NB4 (cell line): ENCODE results near the gene TRDMT1.

Experiments used
- DNase-seq: peaks from one replicate; pipeline ENCODE4 v3.0.0; 2010; ENCODE audit warnings: low read depth
- H3K4me3 ChIP-seq: one replicate; pipeline ENCODE4 v1.5.1; 2011; ENCODE audit warnings: mild to moderate bottlenecking, low read depth, low read length, moderate library complexity
- CTCF ChIP-seq: IDR thresholded peaks from one replicate; pipeline ENCODE4 v1.5.1; 2012; ENCODE audit warnings: low read depth, low read length
- MAX ChIP-seq: IDR thresholded peaks from 2 replicates; pipeline ENCODE4 v1.6.1; 2011; ENCODE audit warnings: low read depth, low read length
- MYC ChIP-seq: IDR thresholded peaks from 2 replicates; pipeline ENCODE4 v1.6.1; 2011; ENCODE audit warnings: low read depth, low read length
- POLR2A ChIP-seq: IDR thresholded peaks from 2 replicates; pipeline ENCODE4 v1.6.1; 2011; ENCODE audit warnings: mild to moderate bottlenecking; ENCODE audit not compliant: insufficient read length; ENCODE audit errors: extremely low read depth

The TRDMT1 gene

GRCh38 chr10:17101910-17102266 lies 99.6 kb downstream of the TRDMT1 start:
- no peak for DNase-seq
- TF ChIP-seq CTCF, result no peak
- no peak for TF ChIP-seq MAX
- TF ChIP-seq POLR2A, result no peak
- TF ChIP-seq MYC, result no peak
- no peak overlapping the region for H3K4me3 ChIP-seq

- H3K4me3 ChIP-seq, result no peak overlapping the region
- TF ChIP-seq MAX, result no peak
- no peak for TF ChIP-seq CTCF
- TF ChIP-seq POLR2A, result no peak
- TF ChIP-seq MYC, result no peak
- no peak for DNase-seq
Observed at GRCh38 chr10:17101257-17101909, 100.1 kb downstream of the TRDMT1 start.

- no peak for DNase-seq
- TF ChIP-seq CTCF (no peak), MAX (no peak), POLR2A (no peak), MYC (no peak)
- H3K4me3 ChIP-seq, result no peak overlapping the region
Observed at GRCh38 chr10:17100586-17100985, 100.9 kb downstream of the TRDMT1 start.

GRCh38 chr10:17098012-17098411 lies 103.5 kb downstream of the TRDMT1 start:
- TF ChIP-seq CTCF (no peak), MYC (no peak), MAX (no peak), POLR2A (no peak)
- no peak overlapping the region for H3K4me3 ChIP-seq
- no peak for DNase-seq
